ENCODE data around the gene CCDC142.

- TF ChIP-seq CTCF (conservative IDR thresholded peaks at IDR 0.05), result no peak
- no peak for TF ChIP-seq ZFX (IDR thresholded peaks at IDR 0.05)
Observed at GRCh38 chr2:74510272-74510671, 27.5 kb upstream of the CCDC142 start.

Measured in C4-2B (cell line).